Limb (tissue), 2 donors: ENCODE results near the gene WDFY1.
"Not testable (repeated sequence)": the region's sequence is repeated elsewhere in the genome, so short reads cannot be mapped to it uniquely, and the experiment has no call there.

Experiments used
- DNase-seq, 2 donors: peaks; one replicate each; pipeline ENCODE4 v3.0.0-alpha.2; 2016; ENCODE audit errors: extremely low spot score in 2 of 2

WDFY1 gene

DNA sequence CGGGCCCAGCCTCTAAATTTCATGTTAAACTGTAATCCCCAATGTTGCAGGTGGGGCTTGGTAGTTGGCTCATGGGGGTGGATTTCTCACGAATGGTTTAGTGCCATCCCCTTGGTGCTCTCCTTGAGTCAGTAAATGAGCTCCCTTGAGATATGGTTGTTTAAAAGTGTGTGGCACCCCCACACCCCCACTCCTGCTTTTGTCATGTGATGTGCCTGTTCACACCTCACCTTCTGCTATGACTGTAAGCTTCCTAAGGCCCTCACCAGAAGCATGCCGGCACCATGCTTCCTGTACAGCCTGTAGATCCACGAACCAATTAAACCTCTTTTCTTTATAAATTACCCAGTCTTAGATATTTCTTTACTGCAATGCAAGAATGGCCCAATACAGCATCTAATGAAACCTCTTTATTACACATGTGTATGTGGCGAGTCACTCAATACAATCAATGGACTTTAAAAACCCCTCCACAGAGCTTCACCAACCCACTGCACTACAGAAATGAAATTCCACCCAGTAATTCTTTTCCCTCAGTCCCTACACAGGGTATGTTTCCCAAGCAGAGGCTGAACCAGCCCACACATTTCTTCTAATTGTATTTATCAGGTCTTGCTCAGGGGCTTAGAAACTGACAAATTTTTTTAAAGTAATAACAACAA is 47.3 kb downstream of the WDFY1 start:
- DNase-seq, result no peak

DNA sequence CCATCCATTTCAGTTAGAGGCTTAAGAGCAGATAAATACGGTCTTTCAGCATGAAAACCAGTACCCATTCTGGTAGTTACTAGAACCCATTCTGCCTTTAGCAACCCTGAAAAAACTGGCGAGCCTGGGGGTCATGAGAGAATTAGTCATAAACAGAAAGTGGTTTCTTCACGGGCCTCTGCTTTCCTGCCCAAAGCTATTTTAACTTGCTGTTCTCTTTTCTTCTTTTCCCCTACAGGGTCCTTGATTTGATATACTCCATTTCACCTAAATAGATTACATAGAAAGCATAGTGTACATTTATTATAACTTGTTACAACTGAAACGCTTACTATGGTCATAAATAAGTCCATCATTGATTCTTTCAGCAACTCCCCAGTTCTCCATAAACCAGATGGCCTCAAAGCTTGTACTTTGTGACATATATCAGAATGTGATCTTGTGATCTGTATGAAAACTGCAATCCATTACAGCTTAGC is 48.3 kb downstream of the WDFY1 start:
- DNase-seq, result no peak

DNA sequence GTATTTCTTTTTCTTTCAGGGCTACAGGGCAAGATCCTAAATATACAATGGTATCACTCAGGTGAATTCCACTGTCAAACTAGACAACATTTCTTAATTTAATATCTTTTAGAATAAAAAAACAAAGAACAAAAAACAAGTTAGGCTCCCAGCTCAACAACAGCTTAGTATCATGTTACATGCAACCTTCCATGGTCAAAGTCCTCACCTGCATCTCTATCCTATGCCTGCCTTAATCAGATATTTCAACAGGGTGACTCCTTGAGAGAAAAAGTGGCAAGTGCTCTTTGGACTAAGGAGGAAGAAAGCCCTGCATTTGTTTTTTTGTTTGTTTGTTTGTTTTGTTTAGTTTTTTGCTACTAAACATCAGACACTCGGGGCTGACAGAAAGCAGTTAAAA is 50.2 kb downstream of the WDFY1 start:
- no peak for DNase-seq

DNA sequence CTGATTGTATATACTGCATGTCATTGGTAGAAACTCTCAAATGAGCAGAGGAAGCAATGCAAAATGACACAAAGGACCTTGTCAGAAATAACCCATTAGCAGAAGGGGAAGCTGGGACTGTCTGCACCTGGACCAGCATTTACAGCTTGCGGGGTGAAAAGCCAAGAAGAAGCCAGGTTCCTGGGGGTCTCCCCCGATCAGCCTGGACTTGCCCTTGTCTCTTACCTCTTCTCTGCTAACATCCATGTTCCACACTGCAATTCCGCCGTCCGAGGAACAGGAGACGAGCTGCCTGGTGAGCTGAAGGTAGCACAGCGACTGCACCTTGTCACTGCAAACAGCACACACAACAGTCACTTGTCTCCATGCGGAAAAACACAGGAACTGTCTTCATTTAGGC is 51.1 kb downstream of the WDFY1 start:
- no peak for DNase-seq

DNA sequence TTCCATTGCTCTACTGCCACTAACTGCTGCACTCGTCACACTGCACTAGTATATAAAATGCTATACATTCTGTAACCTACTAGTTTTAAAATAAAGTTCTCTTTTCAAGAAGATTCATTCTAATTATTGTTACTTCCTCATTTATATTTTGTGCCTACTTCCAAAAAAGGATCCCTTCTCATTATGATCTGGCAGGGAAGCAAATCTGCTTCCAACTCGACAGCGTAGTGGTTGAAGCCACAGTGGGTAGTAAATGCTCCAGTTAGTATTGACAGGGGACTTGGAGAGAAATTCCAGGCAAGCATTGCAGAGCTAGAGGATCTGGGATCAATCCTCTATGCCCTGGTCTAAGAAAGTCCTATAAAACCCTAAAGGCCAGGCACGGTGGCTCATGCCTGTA is 54.4 kb downstream of the WDFY1 start:
- no peak for DNase-seq

DNA sequence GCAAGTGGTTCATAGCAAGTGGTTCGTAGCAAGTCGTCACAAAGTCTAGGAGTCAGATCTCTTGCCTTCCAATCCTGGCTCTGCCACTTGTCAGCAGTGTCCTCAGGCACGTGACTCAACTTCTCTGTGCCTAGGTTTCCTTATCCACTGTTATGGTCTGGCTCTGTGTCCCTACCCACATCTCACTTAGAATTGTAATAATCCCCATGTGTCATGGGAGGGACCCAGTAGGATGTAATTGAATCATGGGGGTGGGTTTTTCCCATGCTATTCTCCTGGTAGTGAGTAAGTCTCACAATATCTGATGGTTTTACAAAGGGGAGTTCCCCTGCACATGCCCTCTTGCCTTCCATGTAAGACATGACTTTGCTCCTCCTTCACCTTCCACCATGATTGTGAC is 55.9 kb downstream of the WDFY1 start:
- DNase-seq, result no peak

DNA sequence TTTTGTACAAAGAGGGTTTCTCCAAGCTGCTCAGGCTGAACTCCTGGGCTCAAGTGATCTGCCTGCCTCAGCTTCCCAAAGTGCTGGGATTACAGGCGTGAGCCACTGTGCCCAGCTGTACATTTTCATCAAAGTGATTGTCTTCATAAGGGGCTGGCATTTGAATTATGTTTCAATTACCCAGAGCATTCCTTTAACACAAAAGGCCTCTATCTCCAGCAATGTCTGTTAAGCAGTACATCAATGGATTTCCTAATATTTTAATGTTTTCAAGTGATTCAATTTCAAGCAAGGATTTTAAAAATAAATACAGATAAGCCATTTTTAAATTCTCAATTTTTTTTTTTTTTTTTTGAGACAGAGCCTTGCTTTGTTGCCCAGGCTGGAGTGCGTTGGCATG is 56.9 kb downstream of the WDFY1 start:
- DNase-seq, result no peak

DNA sequence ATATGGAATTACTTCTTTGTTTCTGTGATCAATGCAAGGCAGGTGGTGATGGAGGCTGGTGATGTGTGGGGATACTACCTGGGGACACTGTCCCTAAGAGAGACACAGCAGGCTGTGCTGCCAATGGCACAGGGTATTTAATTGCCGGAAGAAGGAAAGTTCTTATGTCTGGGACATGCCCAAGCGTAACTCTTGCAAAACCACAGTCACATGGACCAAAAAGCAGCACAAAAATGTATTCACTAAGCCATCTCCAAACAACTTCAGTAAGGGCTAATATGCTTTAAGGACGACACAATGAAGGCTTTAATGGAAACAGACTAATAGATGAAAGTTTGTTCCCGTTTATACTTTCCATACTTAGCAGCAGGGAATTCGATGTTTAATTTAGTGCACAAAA is 58.0 kb downstream of the WDFY1 start:
- no peak for DNase-seq

DNA sequence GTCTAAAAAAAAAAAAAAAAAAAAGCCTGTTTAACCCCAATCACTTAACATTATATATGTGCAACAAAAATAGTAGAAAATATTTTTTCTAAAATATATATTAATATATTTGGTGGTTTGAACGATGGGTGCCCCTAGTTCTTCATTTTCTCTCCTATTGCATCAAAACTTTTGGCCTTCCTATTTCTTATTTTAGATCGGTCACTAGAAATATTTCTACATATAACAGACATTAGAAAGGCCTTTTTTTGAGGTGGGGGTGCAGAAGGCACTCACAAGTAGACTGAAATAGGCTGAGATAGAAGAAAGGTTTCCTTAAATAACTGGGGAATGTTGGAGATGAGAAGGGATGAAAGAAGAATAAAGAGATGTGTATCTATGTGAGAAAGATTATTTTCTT is 58.4 kb downstream of the WDFY1 start:
- DNase-seq, result no peak

DNA sequence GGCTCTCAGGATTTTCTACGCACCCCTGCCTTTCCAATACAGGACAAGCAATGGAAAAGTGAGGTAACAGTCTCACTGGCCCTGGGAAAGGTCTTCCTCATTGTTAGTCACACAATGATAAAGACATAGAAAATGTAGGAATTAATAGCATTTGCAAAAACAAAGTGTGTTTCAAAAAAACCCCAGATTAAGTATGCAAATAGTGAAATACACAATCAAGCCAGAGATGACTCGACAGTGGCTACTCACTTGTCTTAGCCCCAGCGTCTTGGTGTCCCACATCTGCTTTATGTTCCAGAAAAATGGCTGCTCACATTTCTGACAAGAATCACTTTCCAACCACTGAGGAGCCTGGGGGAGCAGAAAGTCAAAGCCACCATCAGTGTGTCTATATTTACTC is 60.7 kb downstream of the WDFY1 start:
- no peak for DNase-seq

DNA sequence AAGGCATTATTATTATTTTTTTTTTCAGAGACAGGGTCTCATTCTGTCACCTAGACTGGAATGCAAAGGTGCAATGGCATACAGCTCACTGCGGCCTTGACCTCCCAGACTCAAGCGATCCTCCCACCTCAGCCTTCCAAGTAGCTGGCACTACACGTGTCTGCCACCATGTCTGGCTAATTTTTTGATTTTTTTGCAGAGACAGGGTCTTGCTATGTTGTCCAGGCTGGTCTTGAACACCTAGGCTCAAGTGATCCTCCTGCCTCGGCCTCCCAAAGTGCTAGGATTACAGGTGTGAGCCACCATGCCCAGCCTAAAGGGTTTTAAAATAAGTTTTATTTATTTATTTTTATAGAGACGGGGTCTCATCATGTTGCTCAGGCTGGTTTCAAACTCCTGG is 62.4 kb downstream of the WDFY1 start:
- no peak for DNase-seq

DNA sequence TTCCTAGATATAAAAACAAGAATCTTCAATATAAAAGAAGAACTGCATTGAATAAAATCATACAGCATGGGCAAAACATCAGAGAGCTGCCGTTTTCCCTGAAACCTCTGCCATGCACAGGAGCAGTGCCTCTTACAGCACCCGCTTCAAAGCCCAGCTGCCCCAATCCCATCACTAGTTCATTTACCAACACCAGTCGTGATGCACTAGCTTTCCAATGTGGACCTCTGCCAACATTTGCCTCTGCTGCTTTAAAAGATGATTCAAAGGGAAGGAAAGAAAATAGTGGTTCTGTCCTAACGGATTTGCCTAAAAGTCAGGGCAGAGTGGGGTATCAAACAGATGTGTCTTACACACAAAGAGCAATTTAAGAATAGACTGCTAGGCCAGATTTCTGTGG is 64.3 kb downstream of the WDFY1 start:
- no peak for DNase-seq

DNA sequence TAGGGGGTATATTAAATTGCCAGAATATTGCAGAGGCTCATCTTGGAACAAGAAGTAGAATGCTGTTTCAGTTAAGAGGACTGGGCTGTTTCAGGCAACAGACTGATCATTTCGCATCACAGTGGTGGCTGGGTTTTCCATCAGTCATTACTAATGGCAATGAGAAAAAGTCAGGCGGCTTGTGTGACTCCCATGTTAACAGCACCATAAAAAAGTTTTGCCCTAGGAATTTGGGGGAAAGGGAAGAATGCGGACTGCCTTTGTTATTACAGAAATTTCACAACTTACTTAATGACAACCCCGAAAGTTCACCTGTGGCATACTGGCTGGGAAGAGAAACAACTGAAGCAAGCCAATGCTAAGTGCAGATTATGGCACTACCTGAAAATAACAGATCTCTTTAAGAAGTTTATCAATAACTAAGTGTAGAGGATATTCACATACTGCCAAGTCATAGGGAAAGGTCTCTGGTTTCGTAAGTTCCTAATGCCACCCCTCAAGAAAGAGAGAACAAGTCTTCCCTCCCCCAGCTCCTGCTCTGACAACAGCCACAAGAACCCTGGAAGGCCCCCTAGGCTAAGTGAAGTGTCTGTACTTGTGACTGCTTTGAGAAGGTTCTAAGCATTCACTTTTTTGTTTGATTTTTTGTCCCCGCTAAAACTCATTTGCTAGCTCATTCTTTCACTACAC is 67.3 kb downstream of the WDFY1 start:
- no peak for DNase-seq

DNA sequence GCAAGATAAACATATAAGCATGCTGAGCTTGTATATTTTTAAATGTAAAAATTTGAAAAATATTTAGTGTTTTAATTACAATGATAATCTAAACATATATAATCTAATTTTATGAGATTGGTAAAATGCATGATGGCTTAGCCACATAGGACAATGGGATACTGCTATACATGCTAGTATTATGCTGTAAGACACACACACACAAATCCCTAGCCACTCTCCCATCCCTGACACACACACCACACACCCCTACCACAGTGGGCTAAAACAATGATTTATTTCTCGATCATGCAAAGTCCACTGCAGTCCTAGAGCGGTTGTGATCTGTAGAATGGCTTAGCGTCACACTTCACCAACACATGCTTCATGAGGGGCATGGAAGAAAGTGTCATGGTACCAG is 71.5 kb downstream of the WDFY1 start:
- DNase-seq, result no peak

DNA sequence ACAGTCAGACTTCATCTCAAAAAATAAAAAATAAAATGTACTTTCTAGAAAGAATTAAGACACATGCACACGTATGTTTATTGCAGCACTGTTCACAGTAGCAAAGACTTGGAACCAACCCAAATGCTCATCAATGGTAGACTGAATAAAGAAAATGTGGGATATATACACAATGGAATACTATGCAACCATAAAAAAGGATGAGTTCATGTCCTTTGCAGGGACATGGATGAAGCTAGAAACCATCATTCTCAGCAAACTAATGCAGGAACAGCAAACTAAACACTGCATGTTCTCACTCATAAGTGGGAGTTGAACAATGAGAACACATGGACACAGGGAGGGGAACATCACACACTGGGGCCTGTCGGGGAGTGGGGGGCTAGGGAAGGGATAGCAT is 72.4 kb downstream of the WDFY1 start:
- not testable (repeated sequence) for DNase-seq

DNA sequence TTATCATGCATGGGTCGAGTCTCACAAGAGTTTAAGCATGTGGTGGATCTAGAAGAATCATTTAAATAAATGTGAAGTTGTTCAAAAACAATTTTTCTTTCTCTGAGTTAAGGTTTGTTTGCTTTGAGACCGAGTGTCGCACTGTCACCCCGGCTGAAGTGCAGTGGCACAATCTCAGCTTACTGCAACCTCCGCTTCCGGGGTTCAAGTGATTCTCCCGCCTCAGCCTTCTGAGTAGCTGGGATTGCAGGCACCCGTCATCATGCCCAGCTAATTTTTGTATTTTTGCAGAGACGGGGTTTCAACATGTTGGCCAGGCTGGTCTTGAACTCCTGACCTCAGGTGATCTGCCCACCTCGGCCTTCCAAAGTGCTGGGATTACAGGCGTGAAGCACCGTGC is 73.5 kb downstream of the WDFY1 start:
- DNase-seq, result not testable (repeated sequence)

DNA sequence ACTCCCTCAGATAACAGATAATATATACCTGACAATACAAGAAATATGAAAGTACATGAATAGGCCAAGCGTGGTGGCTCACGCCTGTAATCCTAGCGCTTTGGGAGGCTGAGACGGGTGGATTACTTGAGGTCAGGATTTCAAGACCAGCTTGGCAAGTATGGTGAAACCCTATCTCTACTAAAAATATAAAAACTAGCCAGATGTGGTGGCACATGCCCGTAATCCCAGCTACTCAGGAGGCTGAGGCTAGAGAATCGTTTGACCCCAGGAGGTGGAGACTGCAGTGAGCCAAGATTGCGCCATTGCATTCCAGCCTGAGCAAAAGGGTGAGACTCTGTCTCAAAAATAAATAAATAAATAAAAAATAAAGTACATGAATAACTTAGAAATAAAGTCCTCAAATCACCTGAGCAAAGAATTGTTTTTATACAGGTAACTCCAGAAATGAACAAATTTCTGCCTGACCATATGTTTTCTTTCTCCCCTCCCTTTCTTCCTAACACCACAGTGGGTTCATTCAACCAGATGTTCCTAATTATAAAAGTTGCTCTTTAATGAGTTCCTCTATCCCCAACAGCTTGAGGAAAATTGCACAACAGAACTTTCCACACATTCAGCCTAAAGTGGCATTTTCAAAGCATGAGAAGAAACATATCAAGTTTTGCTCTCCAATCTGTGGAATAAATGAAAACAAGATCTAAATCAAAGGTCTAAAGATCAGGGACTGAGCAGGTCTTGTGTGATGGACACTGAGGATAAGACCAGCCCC is 74.1 kb downstream of the WDFY1 start:
- DNase-seq, result no peak

DNA sequence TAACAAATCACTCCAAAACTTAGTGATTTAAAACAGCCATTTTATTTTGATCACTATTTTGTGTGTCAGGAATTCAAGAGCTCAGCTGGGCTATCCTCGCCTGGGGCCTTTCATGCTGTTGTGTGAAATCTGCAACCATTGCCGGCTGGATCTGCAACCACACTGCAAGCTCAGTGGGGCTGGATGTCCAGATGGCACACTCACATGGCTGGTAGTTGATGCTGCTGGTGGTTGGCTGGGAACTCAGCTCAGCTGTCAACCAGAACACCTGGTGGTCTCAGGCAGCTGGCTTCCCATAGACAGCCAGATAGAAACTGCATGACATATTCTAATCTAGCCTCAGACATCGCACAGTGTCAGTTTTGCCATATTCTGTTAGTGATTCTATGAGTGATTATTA is 77.1 kb downstream of the WDFY1 start:
- peak; percentile 8 to 53 for DNase-seq

DNA sequence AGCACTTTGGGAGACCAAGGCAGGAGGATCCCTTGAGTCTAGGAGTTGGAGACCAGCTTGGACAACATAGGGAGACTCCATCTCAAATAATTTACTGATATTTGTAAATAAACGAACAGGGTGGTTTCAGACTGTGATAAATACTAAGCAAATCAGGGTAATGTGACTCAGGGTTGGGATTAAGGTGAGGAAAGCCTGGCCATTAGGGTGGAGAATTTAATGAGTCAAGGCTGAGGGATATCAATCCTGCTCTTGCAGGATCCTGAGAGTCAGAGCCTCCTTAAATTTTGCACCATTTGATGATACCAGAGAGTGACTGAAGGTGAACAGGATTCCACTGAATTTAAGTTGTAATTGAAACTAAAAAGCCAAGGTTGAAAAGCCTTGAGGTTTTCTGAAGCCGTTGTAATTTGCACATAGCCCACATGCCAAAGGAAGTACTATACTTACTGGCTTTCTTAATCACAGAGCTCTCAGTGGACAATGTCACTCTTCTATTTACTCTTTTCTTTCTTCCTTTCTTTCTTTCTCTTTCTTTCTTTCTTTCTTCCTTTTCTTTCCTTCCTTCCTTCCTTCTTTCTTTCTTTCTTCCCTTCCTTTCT is 79.1 kb downstream of the WDFY1 start:
- DNase-seq, result no peak

DNA sequence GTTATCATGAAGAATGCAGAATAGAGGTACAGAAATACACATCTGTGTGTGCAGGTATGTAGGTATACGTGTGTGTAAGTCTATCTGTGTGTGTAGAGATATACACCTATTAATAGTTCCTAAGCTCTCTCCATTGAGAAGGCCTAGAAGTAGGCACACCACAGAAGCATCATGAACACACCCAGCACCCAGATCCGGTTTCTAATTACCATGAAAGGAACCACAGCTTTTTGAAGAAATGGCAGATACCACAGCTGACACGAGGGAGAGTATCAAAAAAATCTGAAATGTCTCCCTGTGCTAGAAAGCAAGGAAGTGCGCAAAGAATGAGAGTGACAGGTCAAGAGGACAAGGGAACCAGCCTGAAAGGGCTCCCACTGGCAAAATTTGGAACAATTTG is 80.0 kb downstream of the WDFY1 start:
- DNase-seq, result no peak

DNA sequence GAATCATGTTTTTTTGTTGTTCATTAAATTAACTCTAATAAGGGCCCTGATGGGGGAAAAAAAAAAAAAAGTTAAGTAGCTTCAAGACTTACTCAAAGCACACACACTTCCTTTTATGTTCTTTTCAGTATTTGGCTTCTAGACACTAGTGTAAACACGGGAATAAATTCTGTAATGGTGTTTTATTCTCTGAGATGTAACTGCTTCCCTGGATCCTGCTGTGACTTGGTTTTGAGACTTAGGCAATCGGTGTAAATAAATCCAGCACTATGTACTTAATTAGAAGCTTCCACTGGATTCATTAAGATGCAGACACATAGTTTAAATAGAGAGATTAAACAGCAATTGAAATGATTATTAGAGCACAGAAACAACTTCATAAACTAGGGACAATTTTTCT is 81.6 kb downstream of the WDFY1 start:
- DNase-seq, result no peak
